ENCODE measurements around the gene C16orf74.

The C16orf74 gene

GRCh38 chr16:85774136-85774535 is 23.2 kb upstream of the C16orf74 start:
- DNase-seq (ENCODE audit: low spot score): no peak

GRCh38 chr16:85773044-85773443 is 22.1 kb upstream of the C16orf74 start:
- no peak for DNase-seq (ENCODE audit: low spot score)

GRCh38 chr16:85770741-85771140 is 19.8 kb upstream of the C16orf74 start:
- DNase-seq (ENCODE audit: low spot score): no peak

GRCh38 chr16:85768199-85768598 is 17.3 kb upstream of the C16orf74 start:
- DNase-seq (ENCODE audit: low spot score): no peak

GRCh38 chr16:85767531-85767930 is 16.6 kb upstream of the C16orf74 start:
- peak; percentile 95 for DNase-seq (ENCODE audit: low spot score)

- DNase-seq (ENCODE audit: low spot score): no peak
Measured at GRCh38 chr16:85765767-85766166, 14.9 kb upstream of the C16orf74 start.

GRCh38 chr16:85765211-85765610 is 14.3 kb upstream of the C16orf74 start:
- DNase-seq (ENCODE audit: low spot score): no peak

GRCh38 chr16:85763616-85764015 is 12.7 kb upstream of the C16orf74 start:
- DNase-seq (ENCODE audit: low spot score): no peak

- DNase-seq (ENCODE audit: low spot score): no peak
Measured at GRCh38 chr16:85762970-85763369, 12.1 kb upstream of the C16orf74 start.

- no peak for DNase-seq (ENCODE audit: low spot score)
Measured at GRCh38 chr16:85761861-85762260, 11.0 kb upstream of the C16orf74 start.

- no peak for DNase-seq (ENCODE audit: low spot score)
Measured at GRCh38 chr16:85759631-85760419, 8.9 kb upstream of the C16orf74 start.

GRCh38 chr16:85759136-85759535 is 8.2 kb upstream of the C16orf74 start:
- DNase-seq (ENCODE audit: low spot score): no peak

GRCh38 chr16:85757341-85757822 is 6.5 kb upstream of the C16orf74 start:
- DNase-seq (ENCODE audit: low spot score): peak; percentile 32

- no peak for DNase-seq (ENCODE audit: low spot score)
Measured at GRCh38 chr16:85755929-85756768, 5.3 kb upstream of the C16orf74 start.

GRCh38 chr16:85754413-85754812 is 3.5 kb upstream of the C16orf74 start:
- DNase-seq (ENCODE audit: low spot score): no peak

GRCh38 chr16:85753976-85754375 is 3.1 kb upstream of the C16orf74 start:
- DNase-seq (ENCODE audit: low spot score): no peak

GRCh38 chr16:85753559-85753958 is 2.7 kb upstream of the C16orf74 start:
- DNase-seq (ENCODE audit: low spot score): no peak

- DNase-seq (ENCODE audit: low spot score): no peak
Measured at GRCh38 chr16:85752511-85753420, 1.9 kb upstream of the C16orf74 start.

GRCh38 chr16:85751698-85752501 is 1.0 kb upstream of the C16orf74 start:
- no peak for DNase-seq (ENCODE audit: low spot score)

GRCh38 chr16:85750146-85750826 is 610 bp downstream of the C16orf74 start:
- DNase-seq (ENCODE audit: low spot score): peak; percentile 43

GRCh38 chr16:85749771-85750145 is 1.1 kb downstream of the C16orf74 start:
- DNase-seq (ENCODE audit: low spot score): no peak
